ENCODE results near the gene HPS4. TPM values are rescaled to one million over a fixed set of nuclear protein-coding genes. Genes with fewer than 3 reads are reported as not detected.
A peak's percentile ranks its signal among the peaks of the same experiment; 100 is the strongest.

HPS4 gene
- total RNA-seq, 2 experiments from 2014 or later, result 51.8 to 53.5 TPM

DNA sequence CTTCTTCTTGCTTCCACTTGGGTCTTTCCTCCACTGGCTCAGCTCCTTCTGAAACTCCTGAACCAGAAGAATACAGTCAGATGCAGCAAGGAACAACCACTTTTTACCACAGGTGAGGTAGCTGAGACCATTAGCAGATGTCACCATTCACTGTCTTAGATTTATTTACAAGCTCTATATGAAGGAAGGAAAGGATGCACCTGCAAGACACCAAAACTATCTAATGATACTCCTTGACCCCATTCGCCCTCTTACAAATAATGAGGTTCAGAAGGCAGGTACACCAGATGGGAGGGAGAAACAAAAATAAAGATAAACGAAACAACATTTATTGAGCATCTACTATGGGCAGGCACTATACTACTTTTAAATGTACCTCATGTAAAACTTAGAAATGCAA is 18.4 kb upstream of the HPS4 start:
- TF ChIP-seq, protein P1, sequence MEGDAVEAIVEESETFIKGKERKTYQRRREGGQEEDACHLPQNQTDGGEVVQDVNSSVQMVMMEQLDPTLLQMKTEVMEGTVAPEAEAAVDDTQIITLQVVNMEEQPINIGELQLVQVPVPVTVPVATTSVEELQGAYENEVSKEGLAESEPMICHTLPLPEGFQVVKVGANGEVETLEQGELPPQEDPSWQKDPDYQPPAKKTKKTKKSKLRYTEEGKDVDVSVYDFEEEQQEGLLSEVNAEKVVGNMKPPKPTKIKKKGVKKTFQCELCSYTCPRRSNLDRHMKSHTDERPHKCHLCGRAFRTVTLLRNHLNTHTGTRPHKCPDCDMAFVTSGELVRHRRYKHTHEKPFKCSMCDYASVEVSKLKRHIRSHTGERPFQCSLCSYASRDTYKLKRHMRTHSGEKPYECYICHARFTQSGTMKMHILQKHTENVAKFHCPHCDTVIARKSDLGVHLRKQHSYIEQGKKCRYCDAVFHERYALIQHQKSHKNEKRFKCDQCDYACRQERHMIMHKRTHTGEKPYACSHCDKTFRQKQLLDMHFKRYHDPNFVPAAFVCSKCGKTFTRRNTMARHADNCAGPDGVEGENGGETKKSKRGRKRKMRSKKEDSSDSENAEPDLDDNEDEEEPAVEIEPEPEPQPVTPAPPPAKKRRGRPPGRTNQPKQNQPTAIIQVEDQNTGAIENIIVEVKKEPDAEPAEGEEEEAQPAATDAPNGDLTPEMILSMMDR (IDR thresholded peaks at IDR 0.05), result no peak
- POLR2A ChIA-PET, result interaction anchor here (1.2 to 1.9 kb wide), 6 partner anchors 8 to 171 kb away, joined by 3 to 9 read pairs (median 4); partner anchors contain the start of genes HPS4 and SRRD
- CTCF ChIA-PET, result interaction anchor here (0.9 to 4.7 kb wide), 12 partner anchors 10 to 171 kb away, joined by 3 to 49 read pairs (median 5); partner anchors contain the start of genes HPS4, MIAT, SRRD and TFIP11
- no peak overlapping the region for H3K27ac Mint-ChIP-seq
- no peaks in the 10 kb centered on the region for H3K27me3 Mint-ChIP-seq
- DNase-seq, result no peak
- ATAC-seq, result no peak
- no peak overlapping the region for H3K4me3 Mint-ChIP-seq
- H3K4me1 Mint-ChIP-seq (ENCODE audit: low read depth), result peaks cover 23% of the 10 kb centered on the region
- peaks cover 70% of the 10 kb centered on the region for H3K36me3 Mint-ChIP-seq (ENCODE audit: low read depth)
- intact Hi-C loops (cut with micrococcal nuclease), result loop anchor here (5.0 kb wide), 1 partner anchor 165 kb away; no protein-coding TSS in a partner anchor
- H3K9me3 Mint-ChIP-seq, result no peaks in the 10 kb centered on the region

DNA sequence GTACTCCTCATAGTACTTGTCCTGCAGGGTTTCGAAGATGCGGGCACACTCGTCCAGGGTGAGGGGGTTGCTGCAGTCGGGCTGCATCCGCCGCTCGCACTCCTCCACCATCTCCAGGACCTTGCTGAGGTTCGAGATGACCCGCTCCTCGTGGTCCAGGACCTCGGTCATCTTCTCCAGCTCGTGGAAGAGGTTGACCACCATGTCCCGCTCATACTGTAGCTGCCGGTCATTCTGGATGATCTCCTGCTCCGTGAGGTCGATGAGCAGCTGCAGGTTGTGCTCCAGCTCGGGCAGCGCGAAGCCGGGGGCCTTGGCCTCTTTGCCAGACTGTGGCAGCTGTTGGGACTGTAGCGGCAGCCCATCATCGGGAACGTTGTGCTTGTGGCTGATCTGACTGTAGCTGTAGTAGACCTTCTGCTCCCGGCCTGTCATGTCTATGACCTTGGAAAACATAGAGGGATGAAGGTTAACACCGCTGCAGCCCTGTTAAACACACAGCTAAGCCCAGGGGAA is 15.7 kb upstream of the HPS4 start:
- DNase-seq (no peak), ATAC-seq (no peak)
- no peak overlapping the region for H3K27ac Mint-ChIP-seq
- ChIA-PET POLR2A (interaction anchor here (1.1 to 1.8 kb wide), 3 partner anchors 9 to 22 kb away, joined by 3 to 7 read pairs (median 3); no protein-coding TSS in a partner anchor), CTCF (interaction anchor here (1.2 kb wide), 1 partner anchor 15 kb away, joined by 3 read pairs; the partner anchor contains the start of gene SRRD)
- H3K4me3 Mint-ChIP-seq, result no peak overlapping the region
- peaks cover 18% of the 10 kb centered on the region for H3K4me1 Mint-ChIP-seq (ENCODE audit: low read depth)
- TF ChIP-seq, protein P1 (IDR thresholded peaks at IDR 0.05), result no peak
- peaks cover 59% of the 10 kb centered on the region for H3K36me3 Mint-ChIP-seq (ENCODE audit: low read depth)
- H3K9me3 Mint-ChIP-seq, result no peaks in the 10 kb centered on the region
- H3K27me3 Mint-ChIP-seq, result no peaks in the 10 kb centered on the region
- intact Hi-C loops (cut with micrococcal nuclease), result no loop called here

DNA sequence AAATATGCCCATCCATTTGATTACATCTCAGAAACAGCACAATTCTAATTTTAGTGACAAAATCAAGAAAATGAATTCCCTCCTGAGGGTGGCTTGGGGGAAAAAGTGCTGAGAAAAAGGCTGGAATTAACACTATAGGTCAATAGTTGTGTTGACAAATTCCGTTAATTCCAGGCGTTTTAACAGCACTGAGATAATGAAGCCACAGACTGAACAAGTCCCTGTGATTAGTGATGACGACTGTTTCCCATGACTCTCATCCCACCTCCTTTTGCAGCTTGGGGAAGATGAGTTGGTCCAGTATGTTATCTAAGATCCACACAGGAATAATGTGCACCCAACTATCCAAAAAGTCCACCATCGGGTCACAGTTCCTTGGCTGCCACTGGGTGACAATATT is 12.9 kb upstream of the HPS4 start:
- Mint-ChIP-seq H3K36me3 (ENCODE audit: low read depth) (peaks cover 54% of the 10 kb centered on the region), H3K9me3 (no peaks in the 10 kb centered on the region), H3K4me3 (no peak overlapping the region), H3K4me1 (ENCODE audit: low read depth) (peaks cover 11% of the 10 kb centered on the region), H3K27ac (no peak overlapping the region), H3K27me3 (no peaks in the 10 kb centered on the region)
- TF ChIP-seq, protein P1 (IDR thresholded peaks at IDR 0.05), result no peak
- intact Hi-C loops (cut with micrococcal nuclease), result no loop called here
- ATAC-seq, result no peak
- POLR2A ChIA-PET, result interaction anchor here (0.9 to 1.3 kb wide), 2 partner anchors 12 to 20 kb away, joined by 3 to 4 read pairs; no protein-coding TSS in a partner anchor
- DNase-seq, result no peak
- CTCF ChIA-PET, result no interaction called here

DNA sequence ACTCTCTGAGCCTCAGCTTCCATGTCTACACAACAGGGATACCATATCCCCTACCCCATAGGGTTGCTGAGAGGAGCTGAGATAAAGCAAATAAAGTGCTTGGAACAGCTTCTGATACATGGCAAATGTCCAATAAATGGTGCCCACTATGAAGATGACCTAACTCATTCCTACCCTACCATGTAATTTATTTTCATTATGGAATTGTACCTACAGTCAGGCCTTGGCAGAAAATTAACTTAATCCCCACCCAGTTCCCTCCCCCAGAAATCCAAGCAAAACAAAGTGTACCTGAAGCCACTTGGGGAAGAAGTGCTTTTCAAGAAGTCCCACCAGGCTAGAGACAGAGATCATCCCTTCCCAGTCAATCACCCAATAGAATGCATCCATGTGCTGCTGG is 10.9 kb upstream of the HPS4 start:
- H3K27ac Mint-ChIP-seq, result peak overlapping the region; percentile 82
- peaks cover 11% of the 10 kb centered on the region for H3K4me1 Mint-ChIP-seq (ENCODE audit: low read depth)
- no peaks in the 10 kb centered on the region for H3K9me3 Mint-ChIP-seq
- peaks cover 54% of the 10 kb centered on the region for H3K36me3 Mint-ChIP-seq (ENCODE audit: low read depth)
- intact Hi-C loops (cut with micrococcal nuclease), result no loop called here
- TF ChIP-seq, protein P1 (IDR thresholded peaks at IDR 0.05), result no peak
- no peak for ATAC-seq
- POLR2A ChIA-PET, result interaction anchor here (1.7 to 2.4 kb wide), 2 partner anchors 9 to 10 kb away, joined by 6 to 9 read pairs; no protein-coding TSS in a partner anchor
- CTCF ChIA-PET, result interaction anchor here (1.1 to 1.7 kb wide), 3 partner anchors 9 to 127 kb away, joined by 3 to 8 read pairs (median 4); no protein-coding TSS in a partner anchor
- no peak for DNase-seq
- no peaks in the 10 kb centered on the region for H3K27me3 Mint-ChIP-seq
- H3K4me3 Mint-ChIP-seq, result no peak overlapping the region

DNA sequence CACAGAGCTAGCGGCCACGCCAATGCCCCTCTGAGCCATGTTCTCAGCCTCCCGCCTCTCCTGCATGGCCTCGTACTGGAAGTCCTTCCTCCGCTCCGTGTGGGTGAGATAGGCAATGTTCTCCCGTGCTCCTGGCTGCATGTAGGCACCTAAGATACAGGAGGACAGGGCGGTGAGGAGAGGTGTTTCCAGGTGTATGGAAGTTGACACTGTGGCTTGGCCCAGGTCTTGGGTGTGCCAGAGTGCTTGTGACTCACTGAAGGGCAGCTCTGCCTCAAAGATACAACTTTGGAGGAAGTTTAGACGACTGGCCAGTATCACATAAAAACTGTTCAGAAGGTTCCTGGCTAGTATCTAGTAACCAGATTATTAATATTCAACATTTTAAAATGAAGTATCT is 8.6 kb upstream of the HPS4 start:
- no peaks in the 10 kb centered on the region for H3K9me3 Mint-ChIP-seq
- H3K27ac Mint-ChIP-seq, result peak overlapping the region; percentile 46

More for the DNA sequence above, 8.6 kb upstream of the HPS4 start:
- no peaks in the 10 kb centered on the region for H3K27me3 Mint-ChIP-seq
- TF ChIP-seq, protein P1 (IDR thresholded peaks at IDR 0.05), result no peak
- intact Hi-C loops (cut with micrococcal nuclease), result no loop called here
- H3K36me3 Mint-ChIP-seq (ENCODE audit: low read depth), result peaks cover 53% of the 10 kb centered on the region
- ATAC-seq (no peak), DNase-seq (no peak)
- CTCF ChIA-PET, result interaction anchor here (1.1 to 1.8 kb wide), 3 partner anchors 9 to 11 kb away, joined by 3 to 13 read pairs (median 3); no protein-coding TSS in a partner anchor
- POLR2A ChIA-PET, result interaction anchor here (0.9 to 2.3 kb wide), 2 partner anchors 10 to 61 kb away, joined by 3 to 14 read pairs; partner anchors contain the start of genes HPS4 and SRRD
- H3K4me3 Mint-ChIP-seq, result no peak overlapping the region
- H3K4me1 Mint-ChIP-seq (ENCODE audit: low read depth), result peaks cover 11% of the 10 kb centered on the region
